Vagina (tissue), 2 donors: ENCODE data around the gene MAPKBP1. TPM values are rescaled to one million over a fixed set of nuclear protein-coding genes. Genes with fewer than 3 reads are reported as not detected.
A peak's percentile ranks its signal among the peaks of the same experiment; 100 is the strongest.

Source experiments
- DNase-seq, 2 donors: peaks; one replicate each; pipeline ENCODE4 v3.0.0-alpha.2; 2017; ENCODE audit errors: extremely low spot score in 2 of 2
- H3K27ac ChIP-seq: fragments of 200-600 bp; sonication (generic); one replicate; pipeline ENCODE4 v1.5.1; 2019
- H3K27me3 ChIP-seq: fragments of 200-600 bp; sonication (generic); one replicate; pipeline ENCODE4 v1.5.1; 2019
- H3K36me3 ChIP-seq, 2 donors: fragments of 200-600 bp; sonication (generic); one replicate each; pipeline ENCODE4 v1.5.1; 2017 to 2019
- H3K4me1 ChIP-seq: fragments of 200-600 bp; sonication (generic); one replicate; pipeline ENCODE4 v1.5.1; 2019
- H3K4me3 ChIP-seq, 2 donors: fragments of 200-600 bp; sonication (generic); 1 replicate in 1 of 2; 2 replicates in 1 of 2; pipeline ENCODE4 v1.5.1; 2016 to 2019
- H3K9me3 ChIP-seq: fragments of 200-600 bp; sonication (generic); one replicate; pipeline ENCODE4 v1.5.1; 2019
- CTCF ChIP-seq, 3 experiments: fragments of 450-650 bp in 2 of 3; fragments of 200-600 bp in 1 of 3; sonication (generic) in 1 of 3; IDR thresholded peaks; one replicate each; pipeline ENCODE4 v1.5.1; 2017 to 2019; ENCODE audit warnings: antibody characterized with exemption in 3 of 3, mild to moderate bottlenecking in 2 of 3, moderate library complexity in 2 of 3
- POLR2A ChIP-seq, 2 donors: fragments of 450-650 bp; IDR thresholded peaks; one replicate each; pipeline ENCODE4 v1.6.1; 2017; ENCODE audit warnings: antibody characterized with exemption in 2 of 2, mild to moderate bottlenecking in 2 of 2, moderate library complexity in 2 of 2
- POLR2AphosphoS5 ChIP-seq, 2 donors: sonication (generic); formaldehyde crosslinking; IDR thresholded peaks; one replicate each; pipeline ENCODE4 v1.9.0; 2017; ENCODE audit warnings: antibody characterized with exemption in 2 of 2, mild to moderate bottlenecking in 2 of 2, low read depth in 1 of 2; ENCODE audit not compliant: insufficient read depth in 1 of 2
- intact Hi-C: fragments of 100-400 bp; cut with DNase I; formaldehyde crosslinking; loops from one replicate; pipeline ENCODE4 v1.15.1; 2023
- total RNA-seq: library from RNA; depleted of rRNA; stranded (reverse); fragments of >200 nt; gene quantifications from one replicate; pipeline ENCODE4 v1.2.3, GENCODE V29; 2016

Gene MAPKBP1
- total RNA-seq, 1 donor from 2014 or later, result 35.8 TPM

- intact Hi-C loops, result no loop called here
- peaks cover 0 to 13% of the 10 kb centered on the region in 2 donors for H3K36me3 ChIP-seq
- peaks cover 68% of the 10 kb centered on the region for H3K4me1 ChIP-seq
- no peak for TF ChIP-seq POLR2AphosphoS5 (IDR thresholded peaks at IDR 0.05; ENCODE audit: insufficient read depth in 1 of 2, low read depth in 1 of 2)
- no peak for TF ChIP-seq POLR2A (IDR thresholded peaks at IDR 0.05)
- TF ChIP-seq CTCF (IDR thresholded peaks at IDR 0.05), result no peak
- H3K27ac ChIP-seq, result no peak overlapping the region
- no peak for DNase-seq
- no peaks in the 10 kb centered on the region for H3K27me3 ChIP-seq
- no peak overlapping the region for H3K4me3 ChIP-seq
- H3K9me3 ChIP-seq, result no peaks in the 10 kb centered on the region
Measured at GRCh38 chr15:41801185-41801584, 26.9 kb downstream of the MAPKBP1 start.

- intact Hi-C loops, result no loop called here
- H3K27ac ChIP-seq, result peak overlapping the region; percentile 29
- H3K9me3 ChIP-seq, result no peaks in the 10 kb centered on the region
- peaks cover 68% of the 10 kb centered on the region for H3K4me1 ChIP-seq
- peaks cover 0 to 13% of the 10 kb centered on the region in 2 donors for H3K36me3 ChIP-seq
- no peak overlapping the region for H3K4me3 ChIP-seq
- H3K27me3 ChIP-seq, result no peaks in the 10 kb centered on the region
- DNase-seq, result no peak
- TF ChIP-seq CTCF (IDR thresholded peaks at IDR 0.05) (no peak), POLR2A (IDR thresholded peaks at IDR 0.05) (no peak), POLR2AphosphoS5 (IDR thresholded peaks at IDR 0.05; ENCODE audit: insufficient read depth in 1 of 2, low read depth in 1 of 2) (peak in 1 of 2 donors; percentile 45)
Measured at GRCh38 chr15:41801850-41802455, 27.7 kb downstream of the MAPKBP1 start.

- DNase-seq, result peak in 1 of 2 donors; percentile 89
- peaks cover 48% of the 10 kb centered on the region for H3K4me1 ChIP-seq
Measured at GRCh38 chr15:41804361-41804760, 30.1 kb downstream of the MAPKBP1 start.

GRCh38 chr15:41804916-41805666, 30.8 kb downstream of the MAPKBP1 start:
- no peaks in the 10 kb centered on the region for H3K27me3 ChIP-seq
- no peaks in the 10 kb centered on the region for H3K9me3 ChIP-seq
- H3K36me3 ChIP-seq, result peaks cover 0 to 9% of the 10 kb centered on the region in 2 donors
- intact Hi-C loops, result no loop called here
- peaks cover 47% of the 10 kb centered on the region for H3K4me1 ChIP-seq
- TF ChIP-seq CTCF (IDR thresholded peaks at IDR 0.05), result no peak
- TF ChIP-seq POLR2A (IDR thresholded peaks at IDR 0.05), result no peak
- no peak for TF ChIP-seq POLR2AphosphoS5 (IDR thresholded peaks at IDR 0.05; ENCODE audit: insufficient read depth in 1 of 2, low read depth in 1 of 2)
- DNase-seq, result peak in 1 of 2 donors; percentile 67
- peak overlapping the region; percentile 72 for H3K27ac ChIP-seq
- H3K4me3 ChIP-seq, result no peak overlapping the region

More at GRCh38 chr15:41804361-41804760, 30.1 kb downstream of the MAPKBP1 start:
- Histone ChIP-seq H3K27ac (peak overlapping the region; percentile 72), H3K4me3 (no peak overlapping the region), H3K27me3 (no peaks in the 10 kb centered on the region), H3K36me3 (peaks cover 0 to 13% of the 10 kb centered on the region in 2 donors), H3K9me3 (no peaks in the 10 kb centered on the region)
- intact Hi-C loops, result no loop called here
- TF ChIP-seq POLR2AphosphoS5 (IDR thresholded peaks at IDR 0.05; ENCODE audit: insufficient read depth in 1 of 2, low read depth in 1 of 2), result no peak
- no peak for TF ChIP-seq CTCF (IDR thresholded peaks at IDR 0.05)
- TF ChIP-seq POLR2A (IDR thresholded peaks at IDR 0.05), result no peak

- Histone ChIP-seq H3K27ac (peak overlapping the region; percentile 72), H3K4me1 (peaks cover 47% of the 10 kb centered on the region), H3K9me3 (no peaks in the 10 kb centered on the region), H3K4me3 (no peak overlapping the region), H3K36me3 (peaks cover 0 to 2% of the 10 kb centered on the region in 2 donors), H3K27me3 (no peaks in the 10 kb centered on the region)
- intact Hi-C loops, result no loop called here
- DNase-seq, result peak in 1 of 2 donors; percentile 76
- TF ChIP-seq POLR2AphosphoS5 (IDR thresholded peaks at IDR 0.05; ENCODE audit: insufficient read depth in 1 of 2, low read depth in 1 of 2), result no peak
- no peak for TF ChIP-seq POLR2A (IDR thresholded peaks at IDR 0.05)
- TF ChIP-seq CTCF (IDR thresholded peaks at IDR 0.05), result no peak
Measured at GRCh38 chr15:41805711-41806110, 31.4 kb downstream of the MAPKBP1 start.
